ENCODE measurements around the gene ASIC2.

DNA sequence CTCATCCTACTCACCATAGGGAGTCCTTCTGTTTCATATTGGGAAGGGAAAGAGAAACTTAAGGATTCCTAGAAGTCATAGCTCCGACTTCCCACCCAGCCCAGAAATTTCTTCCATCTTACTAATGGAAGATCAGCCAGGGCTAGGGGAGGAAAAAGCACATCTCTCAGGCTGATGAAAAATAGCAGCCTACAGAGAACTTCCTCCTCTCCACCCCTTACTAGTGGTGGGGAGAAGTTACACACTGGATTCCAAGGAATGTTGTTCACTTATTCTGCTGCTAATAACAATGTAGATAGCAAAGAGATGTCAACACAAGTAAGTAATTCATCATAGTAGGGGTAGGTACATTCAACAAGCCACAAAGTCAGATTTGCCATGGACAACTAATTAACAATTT is 207.1 kb downstream of the ASIC2 start:
- TF ChIP-seq, protein P1, sequence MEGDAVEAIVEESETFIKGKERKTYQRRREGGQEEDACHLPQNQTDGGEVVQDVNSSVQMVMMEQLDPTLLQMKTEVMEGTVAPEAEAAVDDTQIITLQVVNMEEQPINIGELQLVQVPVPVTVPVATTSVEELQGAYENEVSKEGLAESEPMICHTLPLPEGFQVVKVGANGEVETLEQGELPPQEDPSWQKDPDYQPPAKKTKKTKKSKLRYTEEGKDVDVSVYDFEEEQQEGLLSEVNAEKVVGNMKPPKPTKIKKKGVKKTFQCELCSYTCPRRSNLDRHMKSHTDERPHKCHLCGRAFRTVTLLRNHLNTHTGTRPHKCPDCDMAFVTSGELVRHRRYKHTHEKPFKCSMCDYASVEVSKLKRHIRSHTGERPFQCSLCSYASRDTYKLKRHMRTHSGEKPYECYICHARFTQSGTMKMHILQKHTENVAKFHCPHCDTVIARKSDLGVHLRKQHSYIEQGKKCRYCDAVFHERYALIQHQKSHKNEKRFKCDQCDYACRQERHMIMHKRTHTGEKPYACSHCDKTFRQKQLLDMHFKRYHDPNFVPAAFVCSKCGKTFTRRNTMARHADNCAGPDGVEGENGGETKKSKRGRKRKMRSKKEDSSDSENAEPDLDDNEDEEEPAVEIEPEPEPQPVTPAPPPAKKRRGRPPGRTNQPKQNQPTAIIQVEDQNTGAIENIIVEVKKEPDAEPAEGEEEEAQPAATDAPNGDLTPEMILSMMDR (IDR thresholded peaks at IDR 0.05; ENCODE audit: low read length): no peak
- no peak for TF ChIP-seq EZH2 (IDR thresholded peaks at IDR 0.05; ENCODE audit: borderline replicate concordance, low read length)

Data from OCI-LY1 (cell line).